Endothelial cell of umbilical vein (primary cell): Measurements from ENCODE around the gene PRSS57. TPM values are rescaled to one million over a fixed set of nuclear protein-coding genes. Genes with fewer than 3 reads are reported as not detected.

Experiments
- BruUV-seq: library from RNA; stranded (reverse); fragments of 400-500 nt; replicated peaks from 2 replicates; lab custom pipeline; 2021; lab: Mats Ljungman, UMichigan
- CTCF ChIA-PET: fragments of 300-600, 350-600 bp; sonication (Branson Sonifier 250); formaldehyde crosslinking; loops from one replicate; lab custom pipeline; 2021; ENCODE audit warnings: antibody characterized with exemption, inconsistent platforms; lab: Charles Lee
- POLR2A ChIA-PET: fragments of 300-600, 350-600 bp; sonication (Branson Sonifier 250); formaldehyde crosslinking; loops from one replicate; lab custom pipeline; 2021; ENCODE audit warnings: antibody characterized with exemption, inconsistent platforms; lab: Charles Lee
- DNase-seq: peaks from one replicate; pipeline ENCODE4 v3.0.0-alpha.2; 2011; ENCODE audit warnings: low read depth, low spot score
- FAIRE-seq: peaks from 2 replicates; lab custom pipeline; 2011; peaks lifted over from hg19 to GRCh38; lab: Jason Lieb, UNC
- H2AFZ ChIP-seq: 2 replicates; pipeline ENCODE4 v1.6.0; 2012; ENCODE audit warnings: low read depth, low read length, control low read depth, inconsistent platforms
- H3K27ac ChIP-seq: 2 replicates; pipeline ENCODE4 v1.5.1; 2011; ENCODE audit warnings: low read depth, mild to moderate bottlenecking, control low read depth, low read length, moderate library complexity; ENCODE audit not compliant: insufficient read depth
- H3K27me3 ChIP-seq, 2 experiments: 2 replicates each; pipeline versions ENCODE4 v1.6.0 to v1.6.1; 2011; ENCODE audit warnings: low read length in 2 of 2, mixed read lengths in 1 of 2; ENCODE audit not compliant: control insufficient read depth in 2 of 2, insufficient read depth in 2 of 2
- H3K36me3 ChIP-seq, 2 experiments: 2 replicates in 1 of 2; 3 replicates in 1 of 2; pipeline ENCODE4 v1.5.1; 2011; ENCODE audit warnings: low read length in 2 of 2, mild to moderate bottlenecking in 1 of 2, moderate library complexity in 1 of 2; ENCODE audit not compliant: control insufficient read depth in 2 of 2, insufficient read depth in 2 of 2; ENCODE audit errors: extremely low read depth in 1 of 2
- H3K4me1 ChIP-seq: 3 replicates; pipeline ENCODE4 v1.5.1; 2011; ENCODE audit warnings: mild to moderate bottlenecking, low read length; ENCODE audit not compliant: control insufficient read depth, insufficient read depth; ENCODE audit errors: extremely low read depth
- H3K4me2 ChIP-seq: 2 replicates; pipeline ENCODE4 v1.6.1; 2011; ENCODE audit warnings: low read length, control low read depth, mixed read lengths; ENCODE audit not compliant: insufficient read depth
- H3K4me3 ChIP-seq, 3 experiments: fragments of 200-600 bp in 1 of 3; sonication (generic), shearing (Covaris generic) in 1 of 3; replicated peaks in 1 of 3; 2 replicates each; pipeline ENCODE4 v1.5.1; 2011 to 2016; ENCODE audit warnings: control low read depth in 3 of 3, low read length in 3 of 3, mild to moderate bottlenecking in 2 of 3, inconsistent platforms in 1 of 3, low read depth in 1 of 3, moderate library complexity in 1 of 3; ENCODE audit not compliant: insufficient read depth in 1 of 3
- H3K79me2 ChIP-seq: 2 replicates; pipeline ENCODE4 v1.6.0; 2012; ENCODE audit warnings: low read length, inconsistent platforms; ENCODE audit not compliant: control insufficient read depth, insufficient read depth
- H3K9ac ChIP-seq: replicated peaks from 2 replicates; pipeline ENCODE3; 2011; ENCODE audit warnings: low read length, control low read depth; ENCODE audit not compliant: insufficient read depth; ENCODE audit errors: extremely low read depth
- H3K9me1 ChIP-seq: replicated peaks from 3 replicates; pipeline ENCODE4 v1.6.0; 2011; ENCODE audit warnings: mild to moderate bottlenecking, low read length; ENCODE audit not compliant: control insufficient read depth, insufficient read depth; ENCODE audit errors: extremely low read depth
- H3K9me3 ChIP-seq: replicated peaks from 2 replicates; pipeline ENCODE4 v1.5.1; 2012; ENCODE audit warnings: low read length, inconsistent platforms; ENCODE audit not compliant: control insufficient read depth, insufficient read depth
- H4K20me1 ChIP-seq: replicated peaks from 2 replicates; pipeline ENCODE3; 2011; ENCODE audit warnings: mild to moderate bottlenecking, low read length; ENCODE audit not compliant: control insufficient read depth, insufficient read depth; ENCODE audit errors: extremely low read depth
- EZH2 ChIP-seq: IDR thresholded peaks from 2 replicates; pipeline ENCODE4 v1.6.1; 2012; ENCODE audit warnings: borderline replicate concordance, low read depth, mild to moderate bottlenecking, moderate library complexity, low read length, inconsistent platforms; ENCODE audit not compliant: severe bottlenecking
- FOS ChIP-seq: IDR thresholded peaks from 2 replicates; pipeline ENCODE4 v1.6.1; 2011; ENCODE audit warnings: mild to moderate bottlenecking, low read length, moderate library complexity, borderline replicate concordance; ENCODE audit not compliant: insufficient read depth
- GATA2 ChIP-seq: IDR thresholded peaks from 2 replicates; pipeline ENCODE4 v1.7.0; 2011; ENCODE audit warnings: low read depth, mild to moderate bottlenecking, moderate library complexity, mixed read lengths, low read length; ENCODE audit not compliant: insufficient read length, insufficient read depth
- JUN ChIP-seq: IDR thresholded peaks from 2 replicates; pipeline ENCODE4 v1.6.1; 2011; ENCODE audit warnings: borderline replicate concordance, low read depth; ENCODE audit not compliant: insufficient read length, insufficient read depth
- MYC ChIP-seq: IDR thresholded peaks from one replicate; pipeline ENCODE4 v1.6.1; 2011; ENCODE audit warnings: mild to moderate bottlenecking, low read depth, low read length
- POLR2A ChIP-seq: IDR thresholded peaks from 2 replicates; pipeline ENCODE4 v1.6.1; 2012; ENCODE audit warnings: low read depth, mild to moderate bottlenecking, control low read depth, low read length
- dilution Hi-C: fragments of 300-500 bp; cut with MboI; formaldehyde crosslinking; loops from one replicate; pipeline ENCODE4 v1.15.0; 2019; ENCODE audit warnings: low sequenced_read_pairs; ENCODE audit not compliant: extremely low pct_ligation_motif_present
- intact Hi-C: fragments of 100-400 bp; cut with micrococcal nuclease; formaldehyde crosslinking; loops from one replicate; pipeline ENCODE4 v1.10.0; 2022
- polyA plus RNA-seq, 4 experiments: library from polyadenylated mRNA; depleted of rRNA in 3 of 4; stranded (reverse) in 3 of 4; unstranded in 1 of 4; fragments of >200 nt; gene quantifications; 2 replicates each; pipeline versions ENCODE4 v1.2.1 to v1.2.3, GENCODE V29; 2011 to 2012; ENCODE audit warnings: missing spikeins in 1 of 4
- total RNA-seq: library from RNA; stranded (reverse); gene quantifications from 2 replicates; pipeline ENCODE4 v1.2.3, GENCODE V29; 2021
- TF ChIP-seq, protein P1 (sequence below): IDR thresholded peaks from 2 replicates; pipeline ENCODE4 v1.6.1; 2011; ENCODE audit not compliant: insufficient read depth, insufficient read length
- TF ChIP-seq, protein P2 (sequence below), 2 donors: IDR thresholded peaks; 1 replicate in 1 of 2; 2 replicates in 1 of 2; pipeline ENCODE4 v1.5.1; 2011; ENCODE audit warnings: low read length in 2 of 2, mild to moderate bottlenecking in 2 of 2, moderate library complexity in 2 of 2, control low read depth in 1 of 2, inconsistent platforms in 1 of 2, low read depth in 1 of 2; ENCODE audit not compliant: insufficient read depth in 1 of 2; ENCODE audit errors: extremely low read depth in 1 of 2

Gene PRSS57
- total and polyA plus RNA-seq, 2 donors (not counting 3 experiments of a cell fraction or from before 2014, with no cell fraction given): not detected

DNA sequence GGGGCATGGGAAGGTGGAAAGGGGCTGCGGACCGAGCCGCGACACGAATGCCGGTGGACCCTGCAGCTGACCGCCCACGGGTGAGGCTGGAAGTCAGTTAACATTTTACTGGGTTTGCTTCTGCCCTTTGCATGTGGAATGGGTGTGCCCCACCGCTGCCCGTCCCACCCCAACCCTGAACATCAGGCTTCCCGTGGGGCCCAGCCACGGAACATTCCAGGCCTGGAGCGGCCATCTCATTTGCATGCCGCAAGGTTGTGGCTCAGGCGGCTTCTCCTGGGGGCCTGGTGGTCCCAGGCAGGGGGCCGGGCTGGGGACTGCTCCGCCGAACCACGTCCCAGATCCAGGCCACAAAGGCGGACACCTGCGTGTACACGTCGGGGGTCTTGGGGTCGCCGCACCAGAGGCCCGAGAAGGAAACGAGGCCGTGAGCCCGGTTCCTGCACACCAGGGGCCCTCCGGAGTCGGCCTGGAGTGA is 9.8 kb downstream of the PRSS57 start:
- Histone ChIP-seq H3K9me1 (no peaks in the 10 kb centered on the region), H3K4me3 (no peak overlapping the region), H3K36me3 (no peaks in the 10 kb centered on the region), H3K9me3 (no peaks in the 10 kb centered on the region), H3K79me2 (no peaks in the 10 kb centered on the region), H4K20me1 (no peaks in the 10 kb centered on the region), H3K27me3 (no peaks in the 10 kb centered on the region), H3K4me2 (no peak overlapping the region), H3K9ac (no peak overlapping the region), H2AFZ (no peak overlapping the region), H3K27ac (no peak overlapping the region), H3K4me1 (no peaks in the 10 kb centered on the region)
- FAIRE-seq (no peak), DNase-seq (no peak)
- POLR2A ChIA-PET: no interaction called here
- intact Hi-C loops: no loop called here
- CTCF ChIA-PET: no interaction called here
- BruUV-seq: no TSS peak
- TF ChIP-seq EZH2 (no peak), POLR2A (no peak), MYC (no peak)
- TF ChIP-seq, protein P1, sequence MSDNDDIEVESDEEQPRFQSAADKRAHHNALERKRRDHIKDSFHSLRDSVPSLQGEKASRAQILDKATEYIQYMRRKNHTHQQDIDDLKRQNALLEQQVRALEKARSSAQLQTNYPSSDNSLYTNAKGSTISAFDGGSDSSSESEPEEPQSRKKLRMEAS: no peak
- dilution Hi-C loops: no loop called here

DNA sequence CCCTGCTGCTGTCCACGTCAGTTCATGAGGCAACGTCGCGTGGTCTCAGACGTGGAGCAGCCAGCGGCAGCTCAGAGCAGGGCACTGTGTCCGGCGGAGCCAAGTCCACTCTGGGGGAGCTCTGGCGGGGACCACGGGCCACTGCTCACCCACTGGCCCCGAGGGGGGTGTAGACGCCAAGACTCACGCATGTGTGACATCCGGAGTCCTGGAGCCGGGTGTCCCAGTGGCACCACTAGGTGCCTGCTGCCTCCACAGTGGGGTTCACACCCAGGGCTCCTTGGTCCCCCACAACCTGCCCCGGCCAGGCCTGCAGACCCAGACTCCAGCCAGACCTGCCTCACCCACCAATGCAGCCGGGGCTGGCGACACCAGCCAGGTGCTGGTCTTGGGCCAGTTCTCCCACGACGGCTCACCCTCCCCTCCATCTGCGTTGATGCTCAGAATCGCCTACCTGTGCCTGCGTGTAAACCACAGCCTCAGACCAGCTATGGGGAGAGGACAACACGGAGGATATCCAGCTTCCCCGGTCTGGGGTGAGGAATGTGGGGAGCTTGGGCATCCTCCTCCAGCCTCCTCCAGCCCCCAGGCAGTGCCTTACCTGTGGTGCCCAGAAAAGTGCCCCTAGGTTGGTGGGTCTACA is 12.5 kb downstream of the PRSS57 start:
- Histone ChIP-seq H3K27ac (no peak overlapping the region), H3K27me3 (no peaks in the 10 kb centered on the region), H3K4me2 (no peak overlapping the region), H3K36me3 (no peaks in the 10 kb centered on the region), H3K4me3 (no peak overlapping the region), H3K9ac (no peak overlapping the region), H3K9me3 (no peaks in the 10 kb centered on the region), H2AFZ (no peak overlapping the region), H4K20me1 (no peaks in the 10 kb centered on the region), H3K9me1 (no peaks in the 10 kb centered on the region), H3K79me2 (peaks cover 10% of the 10 kb centered on the region), H3K4me1 (peaks cover 10% of the 10 kb centered on the region)
- POLR2A ChIA-PET: no interaction called here
- FAIRE-seq (no peak), DNase-seq (no peak)
- TF ChIP-seq JUN (no peak), FOS (no peak), POLR2A (no peak), GATA2 (no peak), MYC (no peak)
- TF ChIP-seq, protein P2, sequence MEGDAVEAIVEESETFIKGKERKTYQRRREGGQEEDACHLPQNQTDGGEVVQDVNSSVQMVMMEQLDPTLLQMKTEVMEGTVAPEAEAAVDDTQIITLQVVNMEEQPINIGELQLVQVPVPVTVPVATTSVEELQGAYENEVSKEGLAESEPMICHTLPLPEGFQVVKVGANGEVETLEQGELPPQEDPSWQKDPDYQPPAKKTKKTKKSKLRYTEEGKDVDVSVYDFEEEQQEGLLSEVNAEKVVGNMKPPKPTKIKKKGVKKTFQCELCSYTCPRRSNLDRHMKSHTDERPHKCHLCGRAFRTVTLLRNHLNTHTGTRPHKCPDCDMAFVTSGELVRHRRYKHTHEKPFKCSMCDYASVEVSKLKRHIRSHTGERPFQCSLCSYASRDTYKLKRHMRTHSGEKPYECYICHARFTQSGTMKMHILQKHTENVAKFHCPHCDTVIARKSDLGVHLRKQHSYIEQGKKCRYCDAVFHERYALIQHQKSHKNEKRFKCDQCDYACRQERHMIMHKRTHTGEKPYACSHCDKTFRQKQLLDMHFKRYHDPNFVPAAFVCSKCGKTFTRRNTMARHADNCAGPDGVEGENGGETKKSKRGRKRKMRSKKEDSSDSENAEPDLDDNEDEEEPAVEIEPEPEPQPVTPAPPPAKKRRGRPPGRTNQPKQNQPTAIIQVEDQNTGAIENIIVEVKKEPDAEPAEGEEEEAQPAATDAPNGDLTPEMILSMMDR (IDR thresholded peaks at IDR 0.05; ENCODE audit: extremely low read depth in 1 of 2, insufficient read depth in 1 of 2, low read depth in 1 of 2, low read length in 2 of 2): no peak
- dilution Hi-C loops (no loop called here), intact Hi-C loops (no loop called here)
- CTCF ChIA-PET: interaction anchor here (1.0 to 1.5 kb wide), 2 partner anchors 12 to 51 kb away, joined by 5 to 7 read pairs; partner anchors contain the start of gene PRSS57
- BruUV-seq: no TSS peak
